ENCODE measurements around the gene C2CD4C.
"Not testable (repeated sequence)": the region's sequence is repeated elsewhere in the genome, so short reads cannot be mapped to it uniquely, and the experiment has no call there.

C2CD4C gene

DNA sequence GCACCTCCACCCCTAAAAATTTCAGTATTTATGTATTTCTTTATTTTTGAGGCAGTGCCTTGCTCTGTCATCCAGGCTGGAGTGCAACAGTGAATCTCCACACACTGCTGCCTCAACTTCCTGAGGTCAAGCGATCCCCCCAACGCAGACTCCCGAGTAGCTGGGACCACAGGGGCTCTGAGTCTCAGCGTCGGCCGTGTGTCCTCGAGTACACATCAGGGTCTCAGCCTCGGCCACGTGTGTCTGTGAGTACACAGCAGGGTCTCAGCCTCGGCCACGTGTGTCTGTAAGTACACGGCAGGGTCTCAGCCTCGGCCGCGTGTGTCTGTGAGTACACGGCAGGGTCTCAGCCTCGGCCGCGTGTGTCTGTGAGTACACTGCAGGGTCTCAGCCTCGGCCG is 21.2 kb downstream of the C2CD4C start:
- Histone ChIP-seq H3K4me3 (ENCODE audit: extremely low read depth, insufficient read depth, low read length, poor library complexity, severe bottlenecking) (no peak overlapping the region), H3K9me3 (ENCODE audit: control insufficient read depth, low read length) (no peaks in the 10 kb centered on the region), H3K4me1 (ENCODE audit: control insufficient read depth, insufficient read depth, low read length, poor library complexity, severe bottlenecking) (peaks cover 7% of the 10 kb centered on the region), H3K36me3 (ENCODE audit: control insufficient read depth, insufficient read depth, low read length) (no peaks in the 10 kb centered on the region), H3K27ac (ENCODE audit: low read depth, low read length, severe bottlenecking) (no peak overlapping the region)
- WGBS, 2 experiments (ENCODE audit: insufficient coverage in 2 of 2): 90 to 92% methylated on average over 2 to 11 of the region's 21 CpGs

DNA sequence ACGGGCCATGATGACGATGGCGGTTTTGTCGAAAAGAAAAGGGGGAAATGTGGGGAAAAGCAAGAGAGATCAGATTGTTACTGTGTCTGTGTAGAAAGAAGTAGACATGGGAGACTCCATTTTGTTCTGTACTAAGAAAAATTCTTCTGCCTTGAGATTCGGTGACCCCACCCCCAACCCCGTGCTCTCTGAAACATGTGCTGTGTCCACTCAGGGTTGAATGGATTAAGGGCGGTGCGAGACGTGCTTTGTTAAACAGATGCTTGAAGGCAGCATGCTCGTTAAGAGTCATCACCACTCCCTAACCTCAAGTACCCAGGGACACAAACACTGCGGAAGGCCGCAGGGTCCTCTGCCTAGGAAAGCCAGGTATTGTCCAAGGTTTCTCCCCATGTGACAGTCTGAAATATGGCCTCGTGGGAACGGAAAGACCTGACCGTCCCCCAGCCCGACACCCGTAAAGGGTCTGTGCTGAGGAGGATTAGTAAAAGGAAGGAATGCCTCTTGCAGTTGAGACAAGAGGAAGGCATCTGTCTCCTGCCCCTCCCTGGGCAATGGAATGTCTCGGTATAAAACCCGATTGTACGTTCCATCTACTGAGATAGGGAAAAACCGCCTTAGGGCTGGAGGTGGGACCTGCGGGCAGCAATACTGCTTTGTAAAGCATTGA is 22.2 kb downstream of the C2CD4C start:
- WGBS, 2 experiments (ENCODE audit: insufficient coverage in 2 of 2): 24 to 25% methylated on average over 5 to 7 of the region's 22 CpGs
- not testable (repeated sequence) for H3K36me3 ChIP-seq (ENCODE audit: control insufficient read depth, insufficient read depth, low read length); H3K27ac ChIP-seq (ENCODE audit: low read depth, low read length, severe bottlenecking); H3K4me1 ChIP-seq (ENCODE audit: control insufficient read depth, insufficient read depth, low read length, poor library complexity, severe bottlenecking); H3K4me3 ChIP-seq (ENCODE audit: extremely low read depth, insufficient read depth, low read length, poor library complexity, severe bottlenecking); H3K9me3 ChIP-seq (ENCODE audit: control insufficient read depth, low read length)

DNA sequence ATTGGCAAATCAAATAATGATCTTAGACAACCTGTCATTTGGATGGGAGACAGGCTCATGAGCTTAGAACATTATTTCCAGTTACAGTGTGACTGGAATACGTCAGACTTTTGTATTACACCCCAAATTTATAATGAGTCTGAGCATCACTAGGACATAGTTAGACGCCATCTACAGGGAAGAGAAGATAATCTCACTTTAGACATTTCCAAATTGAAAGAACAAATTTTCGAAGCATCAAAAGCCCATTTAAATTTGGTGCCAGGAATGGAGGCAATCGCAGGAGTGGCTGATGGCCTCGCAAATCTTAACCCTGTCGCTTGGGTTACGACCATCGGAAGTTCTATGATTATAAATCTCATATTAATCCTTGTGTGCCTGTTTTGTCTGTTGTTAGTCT is 22.8 kb downstream of the C2CD4C start:
- not testable (repeated sequence) for H3K4me1 ChIP-seq (ENCODE audit: control insufficient read depth, insufficient read depth, low read length, poor library complexity, severe bottlenecking); H3K36me3 ChIP-seq (ENCODE audit: control insufficient read depth, insufficient read depth, low read length); H3K27ac ChIP-seq (ENCODE audit: low read depth, low read length, severe bottlenecking); H3K9me3 ChIP-seq (ENCODE audit: control insufficient read depth, low read length); H3K4me3 ChIP-seq (ENCODE audit: extremely low read depth, insufficient read depth, low read length, poor library complexity, severe bottlenecking)
- WGBS, 2 experiments (ENCODE audit: insufficient coverage in 2 of 2): 88 to 95% methylated on average over 3 to 5 of the region's 8 CpGs

DNA sequence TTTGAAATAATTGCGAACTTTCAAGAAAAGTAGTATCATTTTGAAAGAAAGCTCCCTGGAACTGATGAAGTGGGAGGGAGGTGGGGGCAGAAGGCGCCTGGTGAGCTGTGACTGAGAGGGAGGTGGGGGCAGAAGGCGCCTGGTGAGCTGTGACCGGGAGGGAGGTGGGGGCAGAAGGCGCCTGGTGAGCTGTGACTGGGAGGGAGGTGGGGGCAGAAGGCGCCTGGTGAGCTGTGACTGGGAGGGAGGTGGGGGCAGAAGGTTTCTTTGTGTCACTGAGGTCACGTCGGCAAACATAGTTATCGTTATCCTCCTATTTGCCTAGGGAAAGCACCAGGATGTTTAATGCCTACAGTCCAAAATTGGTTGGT is 24.2 kb downstream of the C2CD4C start:
- no peaks in the 10 kb centered on the region for H3K9me3 ChIP-seq (ENCODE audit: control insufficient read depth, low read length)
- 79 to 80% methylated on average over 3 to 6 of the region's 9 CpGs for WGBS, 2 experiments (ENCODE audit: insufficient coverage in 2 of 2)
- peaks cover 7% of the 10 kb centered on the region for H3K4me1 ChIP-seq (ENCODE audit: control insufficient read depth, insufficient read depth, low read length, poor library complexity, severe bottlenecking)
- H3K36me3 ChIP-seq (ENCODE audit: control insufficient read depth, insufficient read depth, low read length): no peaks in the 10 kb centered on the region
- H3K4me3 ChIP-seq (ENCODE audit: extremely low read depth, insufficient read depth, low read length, poor library complexity, severe bottlenecking): no peak overlapping the region
- no peak overlapping the region for H3K27ac ChIP-seq (ENCODE audit: low read depth, low read length, severe bottlenecking)

DNA sequence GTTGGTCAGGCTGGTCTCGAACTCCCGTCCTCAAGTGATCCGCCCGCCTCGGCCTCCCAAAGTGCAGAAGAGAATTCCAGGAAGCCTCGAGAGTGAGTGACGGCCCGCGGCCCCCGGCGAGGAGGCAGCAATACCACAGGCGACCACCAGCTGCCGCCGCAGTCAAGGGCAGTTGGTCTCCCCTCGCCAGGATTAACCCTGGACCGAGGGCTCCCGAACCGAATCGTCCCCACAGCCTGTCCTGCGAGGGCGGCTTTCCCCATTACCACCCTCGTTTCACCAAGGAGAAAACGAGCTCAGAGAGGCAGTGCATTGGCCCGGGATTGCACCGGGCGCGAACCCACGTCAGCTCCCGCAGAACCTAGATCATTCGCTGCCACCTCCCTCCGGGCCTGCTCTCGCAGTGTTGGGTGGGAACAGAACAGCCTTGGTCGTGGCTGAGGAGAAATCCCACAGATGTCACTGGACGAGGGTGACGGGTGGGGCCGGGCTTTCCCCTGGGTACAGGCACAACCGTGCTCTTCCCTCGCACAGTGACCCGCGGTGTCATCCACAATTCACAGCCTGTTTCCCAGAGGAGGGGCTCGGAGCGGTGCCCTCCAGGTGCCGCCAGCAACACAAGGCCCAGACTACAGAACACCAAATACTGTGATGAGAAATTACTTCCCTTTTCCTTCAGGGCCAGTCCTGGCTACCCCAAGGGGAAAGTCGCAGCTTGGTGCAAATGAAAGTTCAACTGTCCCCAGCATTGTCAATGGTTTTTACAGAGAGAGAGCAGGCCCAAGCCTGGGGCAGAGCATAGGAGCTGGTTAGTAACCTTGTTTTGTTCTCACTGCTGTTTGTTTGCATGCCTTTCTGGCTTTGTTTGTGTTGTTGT is 24.8 kb downstream of the C2CD4C start:
- peaks cover 7% of the 10 kb centered on the region for H3K4me1 ChIP-seq (ENCODE audit: control insufficient read depth, insufficient read depth, low read length, poor library complexity, severe bottlenecking)
- H3K27ac ChIP-seq (ENCODE audit: low read depth, low read length, severe bottlenecking): no peak overlapping the region
- no peaks in the 10 kb centered on the region for H3K9me3 ChIP-seq (ENCODE audit: control insufficient read depth, low read length)
- 44 to 53% methylated on average over 34 to 42 of the region's 44 CpGs for WGBS, 2 experiments (ENCODE audit: insufficient coverage in 2 of 2)
- no peaks in the 10 kb centered on the region for H3K36me3 ChIP-seq (ENCODE audit: control insufficient read depth, insufficient read depth, low read length)
- no peak overlapping the region for H3K4me3 ChIP-seq (ENCODE audit: extremely low read depth, insufficient read depth, low read length, poor library complexity, severe bottlenecking)

DNA sequence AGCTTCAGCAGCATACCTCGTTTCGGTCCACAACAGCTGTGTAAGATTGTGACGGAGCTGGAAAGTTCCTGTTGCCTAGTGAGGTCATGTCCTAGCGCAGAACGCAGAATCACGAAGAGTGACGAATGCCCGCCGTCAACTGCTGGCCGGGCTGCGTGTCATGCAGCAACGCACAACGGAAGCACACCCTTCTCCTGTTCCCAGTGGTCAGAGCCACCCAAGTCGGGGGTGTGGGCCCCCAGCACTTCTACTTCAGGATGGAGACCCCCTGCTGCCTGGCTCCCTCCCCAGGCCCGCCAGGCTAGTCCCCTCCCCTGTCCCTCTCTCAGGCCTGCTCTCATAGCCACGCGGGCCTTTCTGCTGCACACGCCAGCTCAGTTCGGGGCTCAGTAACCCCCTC is 25.9 kb downstream of the C2CD4C start:
- no peaks in the 10 kb centered on the region for H3K9me3 ChIP-seq (ENCODE audit: control insufficient read depth, low read length)
- 92 to 93% methylated on average over 14 to 17 of the region's 19 CpGs for WGBS, 2 experiments (ENCODE audit: insufficient coverage in 2 of 2)
- no peaks in the 10 kb centered on the region for H3K36me3 ChIP-seq (ENCODE audit: control insufficient read depth, insufficient read depth, low read length)

DNA sequence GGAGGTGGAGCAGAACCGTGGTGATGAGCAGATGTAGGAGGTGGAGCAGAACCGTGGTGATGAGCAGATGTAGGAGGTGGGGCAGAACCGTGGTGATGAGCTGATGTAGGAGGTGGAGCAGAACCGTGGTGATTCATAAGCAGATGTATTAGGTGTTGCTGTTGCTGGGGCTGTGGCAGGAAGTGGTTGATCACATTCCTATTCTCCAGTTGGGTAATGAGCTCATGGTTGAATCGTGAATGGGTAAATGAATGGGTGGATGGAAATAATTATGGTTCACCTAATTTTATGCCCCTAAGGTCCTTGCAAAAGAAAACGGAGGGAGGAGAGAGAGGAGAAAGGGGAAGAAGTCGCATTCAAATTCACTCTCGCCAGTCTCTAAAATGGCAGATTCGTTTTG is 26.4 kb downstream of the C2CD4C start:
- H3K36me3 ChIP-seq (ENCODE audit: control insufficient read depth, insufficient read depth, low read length); H3K9me3 ChIP-seq (ENCODE audit: control insufficient read depth, low read length); H3K4me1 ChIP-seq (ENCODE audit: control insufficient read depth, insufficient read depth, low read length, poor library complexity, severe bottlenecking); H3K4me3 ChIP-seq (ENCODE audit: extremely low read depth, insufficient read depth, low read length, poor library complexity, severe bottlenecking); H3K27ac ChIP-seq (ENCODE audit: low read depth, low read length, severe bottlenecking): not testable (repeated sequence)
- 84 to 88% methylated on average over 6 to 7 of the region's 9 CpGs for WGBS, 2 experiments (ENCODE audit: insufficient coverage in 2 of 2)

More for the DNA sequence above, 25.9 kb downstream of the C2CD4C start:
- Histone ChIP-seq H3K4me1 (ENCODE audit: control insufficient read depth, insufficient read depth, low read length, poor library complexity, severe bottlenecking) (peaks cover 7% of the 10 kb centered on the region), H3K4me3 (ENCODE audit: extremely low read depth, insufficient read depth, low read length, poor library complexity, severe bottlenecking) (no peak overlapping the region), H3K27ac (ENCODE audit: low read depth, low read length, severe bottlenecking) (no peak overlapping the region)

DNA sequence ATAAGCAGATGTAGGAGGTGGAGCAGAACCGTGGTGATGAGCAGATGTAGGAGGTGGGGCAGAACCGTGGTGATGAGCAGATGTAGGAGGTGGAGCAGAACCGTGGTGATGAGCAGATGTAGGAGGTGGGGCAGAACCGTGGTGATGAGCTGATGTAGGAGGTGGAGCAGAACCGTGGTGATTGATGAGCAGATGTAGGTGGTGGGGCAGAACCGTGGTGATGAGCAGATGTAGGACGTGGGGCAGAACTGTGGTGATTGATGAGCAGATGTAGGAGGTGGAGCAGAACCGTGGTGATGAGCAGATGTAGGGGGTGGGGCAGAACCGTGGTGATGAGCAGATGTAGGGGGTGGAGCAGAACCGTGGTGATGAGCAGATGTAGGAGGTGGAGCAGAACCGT is 27.0 kb downstream of the C2CD4C start:
- not testable (repeated sequence) for H3K4me3 ChIP-seq (ENCODE audit: extremely low read depth, insufficient read depth, low read length, poor library complexity, severe bottlenecking); H3K27ac ChIP-seq (ENCODE audit: low read depth, low read length, severe bottlenecking); H3K9me3 ChIP-seq (ENCODE audit: control insufficient read depth, low read length); H3K4me1 ChIP-seq (ENCODE audit: control insufficient read depth, insufficient read depth, low read length, poor library complexity, severe bottlenecking); H3K36me3 ChIP-seq (ENCODE audit: control insufficient read depth, insufficient read depth, low read length)
- 82 to 85% methylated on average over 8 to 10 of the region's 11 CpGs for WGBS, 2 experiments (ENCODE audit: insufficient coverage in 2 of 2)

DNA sequence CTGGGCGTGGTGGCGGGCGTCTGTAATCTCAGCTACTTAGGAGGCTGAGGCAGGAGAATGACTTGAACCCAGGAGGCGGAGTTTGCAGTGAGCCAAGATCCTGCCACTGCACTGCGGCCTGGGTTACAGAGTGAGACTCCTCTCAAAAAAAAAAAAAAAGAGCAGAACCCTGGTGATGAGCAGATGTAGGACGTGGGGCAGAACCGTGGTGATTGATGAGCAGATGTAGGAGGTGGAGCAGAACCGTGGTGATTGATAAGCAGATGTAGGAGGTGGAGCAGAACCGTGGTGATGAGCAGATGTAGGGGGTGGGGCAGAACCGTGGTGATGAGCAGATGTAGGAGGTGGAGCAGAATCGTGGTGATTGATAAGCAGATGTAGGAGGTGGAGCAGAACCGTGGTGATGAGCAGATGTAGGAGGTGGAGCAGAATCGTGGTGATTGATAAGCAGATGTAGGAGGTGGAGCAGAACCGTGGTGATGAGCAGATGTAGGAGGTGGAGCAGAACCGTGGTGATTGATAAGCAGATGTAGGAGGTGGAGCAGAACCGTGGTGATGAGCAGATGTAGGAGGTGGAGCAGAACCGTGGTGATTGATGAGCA is 28.2 kb downstream of the C2CD4C start:
- not testable (repeated sequence) for H3K27ac ChIP-seq (ENCODE audit: low read depth, low read length, severe bottlenecking); H3K36me3 ChIP-seq (ENCODE audit: control insufficient read depth, insufficient read depth, low read length); H3K9me3 ChIP-seq (ENCODE audit: control insufficient read depth, low read length); H3K4me1 ChIP-seq (ENCODE audit: control insufficient read depth, insufficient read depth, low read length, poor library complexity, severe bottlenecking); H3K4me3 ChIP-seq (ENCODE audit: extremely low read depth, insufficient read depth, low read length, poor library complexity, severe bottlenecking)
- 87 to 94% methylated on average over 5 of the region's 17 CpGs for WGBS, 2 experiments (ENCODE audit: insufficient coverage in 2 of 2)

DNA sequence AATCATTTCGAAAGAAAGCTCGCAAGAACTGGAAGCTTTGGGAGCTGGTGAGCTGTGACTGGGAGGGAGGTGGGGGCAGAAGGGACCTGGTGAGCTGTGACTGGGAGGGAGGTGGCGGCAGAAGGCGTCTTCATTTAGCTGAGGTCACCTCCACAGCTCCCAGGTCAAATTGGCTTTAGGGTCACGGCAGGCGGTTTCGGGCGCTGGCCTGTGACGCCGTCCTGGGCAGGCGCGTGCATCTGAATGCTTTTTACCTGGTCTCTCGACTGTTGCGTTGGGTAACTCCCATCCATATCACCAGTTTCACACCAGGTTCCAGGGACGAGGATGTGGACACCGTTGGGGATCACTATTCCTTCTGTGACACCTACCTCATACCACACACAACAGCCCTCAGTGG is 29.2 kb downstream of the C2CD4C start:
- WGBS, 2 experiments (ENCODE audit: insufficient coverage in 2 of 2): 94% methylated on average over 13 to 16 of the region's 16 CpGs
- Histone ChIP-seq H3K4me3 (ENCODE audit: extremely low read depth, insufficient read depth, low read length, poor library complexity, severe bottlenecking) (no peak overlapping the region), H3K36me3 (ENCODE audit: control insufficient read depth, insufficient read depth, low read length) (no peaks in the 10 kb centered on the region), H3K4me1 (ENCODE audit: control insufficient read depth, insufficient read depth, low read length, poor library complexity, severe bottlenecking) (peaks cover 7% of the 10 kb centered on the region), H3K9me3 (ENCODE audit: control insufficient read depth, low read length) (no peaks in the 10 kb centered on the region), H3K27ac (ENCODE audit: low read depth, low read length, severe bottlenecking) (no peak overlapping the region)

DNA sequence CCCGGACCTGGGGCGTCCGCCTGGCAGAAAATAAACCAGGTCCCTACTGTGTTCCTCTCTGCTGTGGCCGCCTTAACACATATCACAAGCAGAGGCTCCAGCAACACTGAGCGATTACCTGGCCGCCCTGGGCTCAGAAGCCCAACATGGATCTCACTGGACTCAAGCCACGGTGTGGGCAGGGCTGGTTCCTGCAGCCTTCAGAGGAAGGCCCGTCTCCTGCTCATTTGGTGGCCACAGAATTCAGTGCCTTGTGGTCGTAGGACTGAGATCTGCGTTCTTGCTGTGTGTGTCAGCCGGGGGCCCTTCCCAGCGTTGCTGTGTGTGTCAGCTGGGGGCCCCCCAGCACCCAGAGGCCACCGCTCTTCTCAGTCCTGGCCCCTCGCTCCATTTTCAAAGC is 30.2 kb downstream of the C2CD4C start:
- Histone ChIP-seq H3K27ac (ENCODE audit: low read depth, low read length, severe bottlenecking) (no peak overlapping the region), H3K36me3 (ENCODE audit: control insufficient read depth, insufficient read depth, low read length) (no peaks in the 10 kb centered on the region), H3K4me3 (ENCODE audit: extremely low read depth, insufficient read depth, low read length, poor library complexity, severe bottlenecking) (no peak overlapping the region), H3K9me3 (ENCODE audit: control insufficient read depth, low read length) (no peaks in the 10 kb centered on the region), H3K4me1 (ENCODE audit: control insufficient read depth, insufficient read depth, low read length, poor library complexity, severe bottlenecking) (no peaks in the 10 kb centered on the region)
- WGBS, 2 experiments (ENCODE audit: insufficient coverage in 2 of 2): 83 to 86% methylated on average over 12 to 14 of the region's 14 CpGs

Data from mesodermal cell (in vitro differentiated cells).